Esophagus squamous epithelium (tissue), 5 donors: ENCODE measurements around the gene PGLYRP1. TPM values are rescaled to one million over a fixed set of nuclear protein-coding genes. Genes with fewer than 3 reads are reported as not detected.

Experiments
- DNase-seq: peaks from one replicate; lab custom pipeline; 2025; lab: John Stamatoyannopoulos, UW
- H3K27ac ChIP-seq, 4 donors: fragments of 200-600 bp; sonication (generic); one replicate each; pipeline ENCODE4 v1.5.1; 2016 to 2019; ENCODE audit warnings: mild to moderate bottlenecking in 1 of 4
- H3K27me3 ChIP-seq, 4 donors: fragments of 200-600 bp; sonication (generic); 1 replicate in 3 of 4; 2 replicates in 1 of 4; pipeline versions ENCODE4 v1.5.1 to v1.6.0; 2017 to 2021; ENCODE audit warnings: antibody characterized with exemption in 1 of 4
- H3K36me3 ChIP-seq, 3 donors: fragments of 200-600 bp; sonication (generic); one replicate each; pipeline ENCODE4 v1.5.1; 2016 to 2019
- H3K4me1 ChIP-seq, 3 donors: fragments of 200-600 bp; sonication (generic); one replicate each; pipeline ENCODE4 v1.5.1; 2017 to 2019
- H3K4me3 ChIP-seq, 4 donors: fragments of 200-600 bp; sonication (generic); 1 replicate in 3 of 4; 2 replicates in 1 of 4; pipeline ENCODE4 v1.5.1; 2016 to 2019; ENCODE audit warnings: mild to moderate bottlenecking in 2 of 4, moderate library complexity in 1 of 4
- H3K9me3 ChIP-seq, 3 donors: fragments of 200-600 bp; sonication (generic); one replicate each; pipeline ENCODE4 v1.5.1; 2016 to 2019
- CTCF ChIP-seq, 6 experiments: fragments of 450-650 bp in 4 of 6; fragments of 200-600 bp in 2 of 6; sonication (generic) in 2 of 6; IDR thresholded peaks; one replicate each; pipeline ENCODE4 v1.5.1; 2016 to 2019; ENCODE audit warnings: antibody characterized with exemption in 6 of 6, mild to moderate bottlenecking in 4 of 6, moderate library complexity in 4 of 6
- POLR2A ChIP-seq, 4 donors: fragments of 450-650 bp; IDR thresholded peaks; one replicate each; pipeline ENCODE4 v1.6.1; 2017; ENCODE audit warnings: antibody characterized with exemption in 4 of 4, mild to moderate bottlenecking in 4 of 4, moderate library complexity in 3 of 4
- WGBS, 2 donors: methylation state at CpG; one replicate each; pipeline ENCODE4 v1.1.5; 2018; 5-methylcytosine and 5-hydroxymethylcytosine counted together
- intact Hi-C: fragments of 100-400 bp; cut with DNase I; formaldehyde crosslinking; loops from one replicate; pipeline ENCODE4 v1.15.0; 2022
- total RNA-seq, 4 donors: library from RNA; depleted of rRNA; stranded (reverse); fragments of >200 nt; gene quantifications; one replicate each; pipeline ENCODE4 v1.1.0, GENCODE V29; 2016
- donor health status: DM: yes; HTN: yes; CAD: no.

Gene PGLYRP1
- total RNA-seq, 4 donors from 2014 or later: not detected

- Histone ChIP-seq H3K36me3 (no peaks in the 10 kb centered on the region), H3K27ac (no peak overlapping the region), H3K27me3 (peaks cover 0 to 68% (median 2%) of the 10 kb centered on the region in 4 donors), H3K4me1 (peaks cover 10 to 21% (median 10%) of the 10 kb centered on the region in 3 donors), H3K4me3 (no peak overlapping the region), H3K9me3 (no peaks in the 10 kb centered on the region)
- TF ChIP-seq POLR2A (IDR thresholded peaks at IDR 0.05) (no peak), CTCF (IDR thresholded peaks at IDR 0.05) (no peak)
- WGBS, 2 donors: 55 to 65% methylated on average over 3 of the region's 3 CpGs
- DNase-seq: no peak
- intact Hi-C loops: loop anchor here (10.0 kb wide), 1 partner anchor 239 kb away; no protein-coding TSS in a partner anchor
These were observed 3.0 kb upstream of the PGLYRP1 start for GRCh38 chr19:46025835-46026234.

- 51 to 68% methylated on average over 7 to 10 of the region's 11 CpGs for WGBS, 2 donors
- intact Hi-C loops: loop anchor here (10.0 kb wide), 1 partner anchor 241 kb away; no protein-coding TSS in a partner anchor
- H3K27me3 ChIP-seq: peaks cover 0 to 60% (median 2%) of the 10 kb centered on the region in 4 donors
- H3K9me3 ChIP-seq: no peaks in the 10 kb centered on the region
- no peak overlapping the region for H3K27ac ChIP-seq
- no peak overlapping the region for H3K4me3 ChIP-seq
- DNase-seq: no peak
- TF ChIP-seq CTCF (IDR thresholded peaks at IDR 0.05): no peak
- TF ChIP-seq POLR2A (IDR thresholded peaks at IDR 0.05): no peak
- peaks cover 10 to 26% (median 10%) of the 10 kb centered on the region in 3 donors for H3K4me1 ChIP-seq
- H3K36me3 ChIP-seq: peaks cover 0 to 5% (median 0%) of the 10 kb centered on the region in 3 donors
These were observed 492 bp upstream of the PGLYRP1 start for GRCh38 chr19:46023311-46023779.

GRCh38 chr19:46022061-46022430, 807 bp downstream of the PGLYRP1 start:
- Histone ChIP-seq H3K27me3 (peaks cover 0 to 49% (median 2%) of the 10 kb centered on the region in 4 donors), H3K27ac (no peak overlapping the region), H3K4me3 (no peak overlapping the region), H3K9me3 (no peaks in the 10 kb centered on the region), H3K36me3 (peaks cover 0 to 12% (median 0%) of the 10 kb centered on the region in 3 donors), H3K4me1 (peaks cover 10 to 28% (median 10%) of the 10 kb centered on the region in 3 donors)
- intact Hi-C loops: loop anchor here (10.0 kb wide), 1 partner anchor 243 kb away; no protein-coding TSS in a partner anchor
- no peak for TF ChIP-seq POLR2A (IDR thresholded peaks at IDR 0.05)
- no peak for TF ChIP-seq CTCF (IDR thresholded peaks at IDR 0.05)
- WGBS, 2 donors: 47 to 51% methylated on average over 4 to 12 of the region's 12 CpGs
- no peak for DNase-seq

GRCh38 chr19:46021531-46022041, 1.3 kb downstream of the PGLYRP1 start:
- no peak for DNase-seq
- intact Hi-C loops: loop anchor here (10.0 kb wide), 1 partner anchor 243 kb away; no protein-coding TSS in a partner anchor
- Histone ChIP-seq H3K9me3 (no peaks in the 10 kb centered on the region), H3K4me1 (peaks cover 10 to 31% (median 10%) of the 10 kb centered on the region in 3 donors), H3K27ac (no peak overlapping the region), H3K27me3 (peaks cover 0 to 44% (median 2%) of the 10 kb centered on the region in 4 donors), H3K36me3 (peaks cover 0 to 12% (median 0%) of the 10 kb centered on the region in 3 donors), H3K4me3 (no peak overlapping the region)
- WGBS, 2 donors: 11 to 25% methylated on average over 3 to 8 of the region's 11 CpGs
- no peak for TF ChIP-seq POLR2A (IDR thresholded peaks at IDR 0.05)
- peak in 5 of 6 experiments; percentile 17 to 55 (median 40) for TF ChIP-seq CTCF (IDR thresholded peaks at IDR 0.05)

GRCh38 chr19:46020819-46021125, 2.1 kb downstream of the PGLYRP1 start:
- H3K4me3 ChIP-seq: no peak overlapping the region
- intact Hi-C loops: loop anchor here (10.0 kb wide), 1 partner anchor 244 kb away; no protein-coding TSS in a partner anchor
- H3K27me3 ChIP-seq: peaks cover 0 to 41% (median 2%) of the 10 kb centered on the region in 4 donors
- H3K4me1 ChIP-seq: peaks cover 14 to 39% (median 18%) of the 10 kb centered on the region in 3 donors
- 45 to 87% methylated on average over 3 to 4 of the region's 7 CpGs for WGBS, 2 donors
- no peak overlapping the region for H3K27ac ChIP-seq
- peaks cover 0 to 12% (median 0%) of the 10 kb centered on the region in 3 donors for H3K36me3 ChIP-seq
- DNase-seq: no peak
- TF ChIP-seq POLR2A (IDR thresholded peaks at IDR 0.05) (no peak), CTCF (IDR thresholded peaks at IDR 0.05) (no peak)
- no peaks in the 10 kb centered on the region for H3K9me3 ChIP-seq
